Nephron (organoid): ENCODE measurements around the gene KIAA0825.

Experiments used
- H3K27ac Mint-ChIP-seq, 3 experiments: 2 replicates each; pipeline ENCODE4 v1.8.0; 2020; ENCODE audit warnings: mixed read lengths in 3 of 3, mild to moderate bottlenecking in 2 of 3, moderate library complexity in 1 of 3
- H3K27me3 Mint-ChIP-seq: 2 replicates; pipeline ENCODE4 v1.8.0; 2021; ENCODE audit warnings: low read depth, mild to moderate bottlenecking, moderate library complexity, mixed read lengths
- H3K36me3 Mint-ChIP-seq: 2 replicates; pipeline ENCODE4 v1.8.0; 2020; ENCODE audit warnings: low read depth, mixed read lengths
- H3K4me1 Mint-ChIP-seq: 2 replicates; pipeline ENCODE4 v1.8.0; 2020; ENCODE audit warnings: mixed read lengths
- H3K4me3 Mint-ChIP-seq, 3 experiments: 2 replicates each; pipeline ENCODE4 v1.8.0; 2020; ENCODE audit warnings: mild to moderate bottlenecking in 3 of 3, mixed read lengths in 3 of 3, moderate library complexity in 2 of 3
- H3K9me3 Mint-ChIP-seq: 2 replicates; pipeline ENCODE4 v1.8.0; 2020; ENCODE audit warnings: mixed read lengths
- TF ChIP-seq, protein P1 (sequence below), 3 experiments: fragments of 200-600 bp; sonication (generic); IDR thresholded peaks; one replicate each; pipeline ENCODE4 v1.5.0; 2021; ENCODE audit warnings: antibody characterized with exemption in 3 of 3; ENCODE audit not compliant: unreplicated experiment in 3 of 3

The KIAA0825 gene

DNA sequence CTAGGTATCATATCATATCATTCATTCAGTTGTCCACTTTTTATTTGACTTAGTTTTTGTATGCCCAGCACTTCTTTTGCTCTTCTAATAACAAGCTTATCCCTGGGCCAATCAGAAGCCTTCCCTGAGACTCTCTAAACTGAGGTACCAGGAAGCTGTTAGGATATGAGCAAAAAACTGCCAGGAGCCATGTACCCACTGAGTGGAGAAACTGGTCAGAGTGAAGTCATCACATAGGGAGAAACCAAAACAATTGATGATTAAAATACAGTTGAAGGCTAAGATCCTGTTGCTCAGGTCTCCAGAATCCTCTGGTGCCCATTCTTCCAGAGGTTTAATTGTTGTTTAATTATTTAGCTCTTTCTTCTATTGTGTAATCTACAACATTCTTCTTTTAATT lies 120.2 kb downstream of the KIAA0825 start:
- no peaks in the 10 kb centered on the region for H3K9me3 Mint-ChIP-seq
- TF ChIP-seq, protein P1, sequence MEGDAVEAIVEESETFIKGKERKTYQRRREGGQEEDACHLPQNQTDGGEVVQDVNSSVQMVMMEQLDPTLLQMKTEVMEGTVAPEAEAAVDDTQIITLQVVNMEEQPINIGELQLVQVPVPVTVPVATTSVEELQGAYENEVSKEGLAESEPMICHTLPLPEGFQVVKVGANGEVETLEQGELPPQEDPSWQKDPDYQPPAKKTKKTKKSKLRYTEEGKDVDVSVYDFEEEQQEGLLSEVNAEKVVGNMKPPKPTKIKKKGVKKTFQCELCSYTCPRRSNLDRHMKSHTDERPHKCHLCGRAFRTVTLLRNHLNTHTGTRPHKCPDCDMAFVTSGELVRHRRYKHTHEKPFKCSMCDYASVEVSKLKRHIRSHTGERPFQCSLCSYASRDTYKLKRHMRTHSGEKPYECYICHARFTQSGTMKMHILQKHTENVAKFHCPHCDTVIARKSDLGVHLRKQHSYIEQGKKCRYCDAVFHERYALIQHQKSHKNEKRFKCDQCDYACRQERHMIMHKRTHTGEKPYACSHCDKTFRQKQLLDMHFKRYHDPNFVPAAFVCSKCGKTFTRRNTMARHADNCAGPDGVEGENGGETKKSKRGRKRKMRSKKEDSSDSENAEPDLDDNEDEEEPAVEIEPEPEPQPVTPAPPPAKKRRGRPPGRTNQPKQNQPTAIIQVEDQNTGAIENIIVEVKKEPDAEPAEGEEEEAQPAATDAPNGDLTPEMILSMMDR (IDR thresholded peaks at IDR 0.05; ENCODE audit: unreplicated experiment in 3 of 3): no peak
- no peaks in the 10 kb centered on the region for H3K36me3 Mint-ChIP-seq
- H3K27me3 Mint-ChIP-seq: no peaks in the 10 kb centered on the region
- no peak overlapping the region for H3K27ac Mint-ChIP-seq
- no peaks in the 10 kb centered on the region for H3K4me1 Mint-ChIP-seq
- no peak overlapping the region for H3K4me3 Mint-ChIP-seq

DNA sequence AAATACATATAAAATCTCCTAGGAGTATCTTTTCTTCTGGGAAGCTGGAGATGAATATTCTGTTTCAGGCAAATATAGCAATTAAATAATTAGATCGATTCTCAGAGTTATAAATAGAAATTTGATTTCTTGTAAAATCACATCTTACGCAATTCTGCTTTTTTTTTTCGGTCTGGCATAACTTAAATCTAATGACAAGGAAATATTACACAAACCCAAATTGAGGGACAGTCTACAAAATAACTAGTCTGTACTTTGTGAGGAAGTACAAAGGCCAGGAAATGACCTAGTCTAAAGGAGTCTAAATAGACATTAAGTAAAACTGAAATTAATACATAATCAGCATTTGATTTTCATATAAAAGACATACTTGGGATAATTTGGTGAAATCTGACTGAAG lies 133.3 kb downstream of the KIAA0825 start:
- TF ChIP-seq, protein P1 (IDR thresholded peaks at IDR 0.05; ENCODE audit: unreplicated experiment in 3 of 3): no peak
- no peaks in the 10 kb centered on the region for H3K27me3 Mint-ChIP-seq
- H3K27ac Mint-ChIP-seq: no peak overlapping the region
- no peaks in the 10 kb centered on the region for H3K9me3 Mint-ChIP-seq
- H3K36me3 Mint-ChIP-seq: no peaks in the 10 kb centered on the region
- no peaks in the 10 kb centered on the region for H3K4me1 Mint-ChIP-seq
- no peak overlapping the region for H3K4me3 Mint-ChIP-seq

DNA sequence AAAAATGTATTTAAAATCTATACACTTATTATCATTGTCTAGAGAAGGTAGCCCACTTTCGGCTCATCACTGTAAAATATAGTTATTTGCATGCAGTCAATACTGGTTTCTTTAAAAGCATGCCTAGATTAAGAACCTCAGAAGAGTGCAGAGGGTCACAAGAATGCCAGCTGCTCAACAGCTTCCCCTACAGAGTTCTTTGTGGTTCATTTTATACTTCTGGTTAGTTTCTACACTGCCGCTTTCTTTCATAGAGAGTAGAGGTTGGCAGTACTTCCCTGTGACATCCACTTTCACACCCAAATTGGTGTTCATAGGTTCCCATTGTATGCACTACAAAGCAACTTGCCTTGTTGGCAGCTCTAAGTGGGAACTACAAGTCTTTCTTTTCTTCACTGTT lies 137.3 kb downstream of the KIAA0825 start:
- TF ChIP-seq, protein P1 (IDR thresholded peaks at IDR 0.05; ENCODE audit: unreplicated experiment in 3 of 3): no peak
- Mint-ChIP-seq H3K36me3 (no peaks in the 10 kb centered on the region), H3K27me3 (no peaks in the 10 kb centered on the region), H3K4me3 (no peak overlapping the region), H3K9me3 (no peaks in the 10 kb centered on the region), H3K4me1 (no peaks in the 10 kb centered on the region), H3K27ac (no peak overlapping the region)

DNA sequence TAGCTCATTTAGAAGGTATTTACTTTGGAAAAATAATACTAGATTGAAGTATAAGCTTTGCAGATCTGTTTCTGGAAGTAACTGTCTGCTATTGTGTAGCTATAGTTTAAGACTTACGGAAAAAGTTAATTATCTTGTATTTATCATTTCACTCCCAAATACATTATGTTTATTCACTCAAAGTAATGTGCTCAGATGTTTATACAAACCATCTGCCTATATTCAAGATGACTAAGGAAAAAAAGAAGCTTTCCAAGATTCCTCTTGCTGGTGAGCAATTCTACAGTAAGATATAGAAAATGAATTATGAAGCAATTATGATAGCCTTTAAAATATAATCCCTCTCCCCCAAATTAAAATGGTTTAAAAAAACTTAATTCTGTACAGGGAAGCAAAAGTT lies 137.9 kb downstream of the KIAA0825 start:
- no peak overlapping the region for H3K27ac Mint-ChIP-seq
- no peak overlapping the region for H3K4me3 Mint-ChIP-seq
- no peaks in the 10 kb centered on the region for H3K36me3 Mint-ChIP-seq
- no peaks in the 10 kb centered on the region for H3K9me3 Mint-ChIP-seq
- TF ChIP-seq, protein P1 (IDR thresholded peaks at IDR 0.05; ENCODE audit: unreplicated experiment in 3 of 3): no peak
- H3K27me3 Mint-ChIP-seq: no peaks in the 10 kb centered on the region
- no peaks in the 10 kb centered on the region for H3K4me1 Mint-ChIP-seq

DNA sequence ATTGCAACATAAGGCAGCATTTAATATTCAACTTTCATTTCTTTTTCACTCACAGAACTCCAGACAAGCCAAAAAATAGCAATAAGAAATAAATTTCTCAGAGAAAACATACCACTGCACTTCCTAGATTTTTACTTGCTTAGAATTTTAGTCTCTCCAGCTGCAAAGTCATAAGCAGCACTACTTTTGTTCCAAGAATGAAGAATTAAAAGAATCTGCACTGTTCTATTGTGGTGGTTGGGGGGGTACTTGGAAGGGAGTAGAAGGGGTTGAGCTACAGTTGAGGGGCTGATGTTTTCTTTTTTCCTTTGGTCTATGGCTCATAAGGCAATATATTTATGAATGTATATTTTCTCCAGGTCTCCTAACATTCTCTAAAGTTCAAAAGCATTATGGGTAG lies 144.5 kb downstream of the KIAA0825 start:
- TF ChIP-seq, protein P1 (IDR thresholded peaks at IDR 0.05; ENCODE audit: unreplicated experiment in 3 of 3): no peak
- H3K9me3 Mint-ChIP-seq: no peaks in the 10 kb centered on the region
- H3K4me3 Mint-ChIP-seq: no peak overlapping the region
- H3K27ac Mint-ChIP-seq: peak overlapping the region in 2 of 3 experiments; percentile 20 to 58
- peaks cover 3% of the 10 kb centered on the region for H3K27me3 Mint-ChIP-seq
- H3K4me1 Mint-ChIP-seq: peaks cover 26% of the 10 kb centered on the region
- H3K36me3 Mint-ChIP-seq: no peaks in the 10 kb centered on the region

DNA sequence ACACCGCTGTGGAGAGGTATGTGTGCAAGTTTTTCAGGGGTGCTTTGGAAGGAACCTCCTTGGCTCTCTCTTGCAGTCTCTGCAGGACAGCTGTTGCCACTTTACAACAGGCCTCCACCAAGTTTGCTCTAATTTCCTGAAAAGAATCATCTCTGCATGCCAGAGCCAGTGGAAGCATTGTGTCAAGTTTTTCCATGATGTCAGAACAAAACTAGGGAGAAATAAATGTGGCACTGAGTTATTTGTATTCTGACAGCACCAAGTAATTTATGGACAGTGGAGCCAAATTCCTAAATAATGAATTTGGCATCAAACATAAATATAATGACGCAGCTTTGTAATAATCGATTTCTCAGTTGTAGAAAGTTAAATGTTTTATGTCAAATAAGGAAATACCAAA lies 146.9 kb downstream of the KIAA0825 start:
- no peaks in the 10 kb centered on the region for H3K9me3 Mint-ChIP-seq

More for the DNA sequence above, 146.9 kb downstream of the KIAA0825 start:
- no peak overlapping the region for H3K4me3 Mint-ChIP-seq
- H3K27me3 Mint-ChIP-seq: peaks cover 3% of the 10 kb centered on the region
- peak overlapping the region; percentile 23 to 53 (median 33) for H3K27ac Mint-ChIP-seq
- no peaks in the 10 kb centered on the region for H3K36me3 Mint-ChIP-seq
- peaks cover 33% of the 10 kb centered on the region for H3K4me1 Mint-ChIP-seq
- TF ChIP-seq, protein P1 (IDR thresholded peaks at IDR 0.05; ENCODE audit: unreplicated experiment in 3 of 3): no peak
